GM18861 (cell line): Measurements from ENCODE around the gene SYNRG.

Source experiments
- ATAC-seq: cut with Tn5 transposase; IDR thresholded peaks from one replicate; pipeline ENCODE4 v1.9.1; 2021; ENCODE audit not compliant: unreplicated experiment

SYNRG gene

DNA sequence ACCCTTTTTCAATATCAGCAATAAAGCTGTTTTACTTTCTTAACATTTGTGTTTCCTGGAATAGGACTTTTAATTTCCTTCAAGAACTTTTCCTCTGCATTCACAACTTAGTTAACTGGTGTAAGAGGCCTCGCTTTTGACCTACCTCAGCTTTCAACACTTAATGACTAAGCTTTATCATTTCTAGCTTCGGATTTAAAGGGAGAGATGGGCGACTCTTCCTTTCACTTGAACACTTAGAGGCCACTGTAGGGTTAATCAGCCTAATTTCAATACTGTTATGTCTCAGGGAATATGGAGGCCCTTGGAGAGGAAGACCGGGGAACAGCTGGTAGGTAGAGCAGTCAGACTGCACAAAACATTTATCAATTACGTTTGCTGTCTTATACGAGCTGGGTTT, 4.7 kb downstream of the SYNRG start:
- ATAC-seq = no peak

DNA sequence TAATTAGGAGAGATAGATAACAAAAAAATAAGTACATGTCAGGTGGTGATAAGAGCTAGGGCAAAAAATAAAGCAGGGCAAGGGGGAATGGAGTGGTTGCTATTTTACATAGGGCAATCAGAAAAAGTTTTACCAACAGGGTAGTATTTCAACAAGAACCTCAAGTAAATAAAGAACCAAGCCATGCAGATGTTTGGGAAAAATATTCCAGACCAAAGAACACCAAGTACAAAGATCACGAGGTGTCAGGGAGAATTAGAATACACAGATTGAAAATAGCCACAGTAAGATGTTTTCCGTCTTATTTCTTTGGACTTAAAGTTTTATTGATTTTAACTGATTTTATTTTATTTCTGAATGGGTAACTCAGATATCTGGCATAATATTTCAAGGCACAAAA, 11.1 kb downstream of the SYNRG start:
- ATAC-seq = no peak

DNA sequence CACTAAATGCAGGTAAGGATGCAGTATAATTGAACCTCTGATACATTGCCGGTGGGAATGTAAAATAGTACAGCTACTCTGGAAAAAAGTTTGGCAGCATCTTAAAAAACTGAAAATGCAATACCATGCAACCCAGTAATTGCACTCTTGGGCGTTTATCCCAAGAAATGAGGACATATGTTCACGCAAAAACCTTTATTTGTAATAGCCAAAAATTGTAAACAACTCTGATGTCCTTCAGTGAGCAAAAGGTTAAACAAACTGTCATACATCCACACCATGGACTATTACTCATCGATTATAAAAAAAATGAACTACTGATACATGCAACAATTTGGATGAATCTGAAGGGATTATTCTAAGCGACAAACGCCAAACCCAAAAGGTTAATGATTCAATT, 16.9 kb downstream of the SYNRG start:
- ATAC-seq = no peak

DNA sequence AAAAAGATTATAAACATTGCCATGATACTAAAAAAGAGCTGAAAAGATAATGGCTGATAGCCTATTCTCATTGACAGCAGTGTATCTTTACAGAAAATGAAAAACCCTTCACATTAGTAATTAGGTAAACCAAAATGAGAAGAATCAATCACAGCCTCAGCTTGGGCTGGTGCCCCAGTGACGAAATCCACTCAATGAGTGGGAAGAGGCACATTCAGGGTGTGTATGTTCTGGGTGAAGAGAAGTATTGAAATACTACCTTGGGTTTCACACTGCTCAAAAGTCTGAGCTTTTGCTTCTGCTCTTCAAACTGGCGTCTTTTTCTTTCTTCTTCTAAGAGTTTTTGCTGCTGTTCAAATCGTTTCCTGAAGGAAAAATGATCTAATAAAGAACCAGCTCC, 24.2 kb downstream of the SYNRG start:
- ATAC-seq = no peak

DNA sequence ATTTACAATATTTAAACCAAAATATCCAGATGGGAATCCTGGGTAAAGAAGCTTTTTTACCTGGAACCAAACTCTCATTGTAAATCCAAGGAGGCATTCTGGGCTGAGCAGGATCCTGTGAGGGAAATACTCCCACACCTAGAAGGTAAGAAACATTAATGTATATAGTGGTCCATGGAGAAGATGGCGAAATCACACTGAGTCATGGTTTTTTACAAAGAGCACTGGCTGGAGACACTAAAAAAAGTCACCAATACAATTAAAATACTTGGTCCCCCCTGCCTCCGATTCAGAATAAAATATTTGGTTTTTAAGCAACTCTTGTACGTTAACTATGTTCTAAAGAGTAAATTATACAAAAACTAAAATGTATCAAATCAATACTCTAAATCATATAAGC, 32.9 kb downstream of the SYNRG start:
- ATAC-seq = no peak

DNA sequence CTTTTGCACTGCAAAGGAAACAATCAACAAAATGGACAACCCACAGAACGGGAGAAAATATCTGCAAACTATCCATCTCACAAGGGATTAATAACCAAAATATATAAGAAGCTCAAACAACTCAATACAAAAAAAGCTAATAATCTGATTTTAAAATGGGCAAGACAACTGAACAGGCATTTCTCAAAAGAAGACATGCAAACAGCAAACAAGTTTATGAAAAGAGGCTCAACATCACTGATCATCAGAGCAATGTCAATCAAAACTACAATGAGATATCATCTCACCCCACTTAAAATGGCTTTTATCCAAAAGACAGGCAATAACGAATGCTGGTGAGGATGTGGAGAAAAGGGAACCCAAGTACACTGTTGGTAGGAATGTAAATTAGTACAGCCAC, 34.8 kb downstream of the SYNRG start:
- no peak for ATAC-seq

DNA sequence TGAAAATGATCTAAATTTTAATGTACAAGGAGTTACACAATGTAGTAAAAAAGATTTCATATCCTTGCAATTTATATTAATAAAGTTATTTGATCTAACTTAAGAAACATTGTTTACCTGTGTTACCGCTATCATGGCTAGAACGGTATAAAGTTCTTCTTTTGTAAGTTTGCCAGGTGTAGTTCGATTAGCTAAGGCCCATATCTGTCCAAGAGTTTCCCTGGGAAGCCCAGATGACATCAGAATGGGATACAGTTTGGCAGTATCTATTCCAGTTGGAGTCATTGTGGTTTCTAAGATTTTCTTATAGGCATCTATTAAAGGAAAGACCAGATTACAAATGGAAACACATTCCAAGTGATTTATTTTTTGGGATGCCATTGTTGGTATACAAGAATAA, 37.5 kb downstream of the SYNRG start:
- no peak for ATAC-seq

DNA sequence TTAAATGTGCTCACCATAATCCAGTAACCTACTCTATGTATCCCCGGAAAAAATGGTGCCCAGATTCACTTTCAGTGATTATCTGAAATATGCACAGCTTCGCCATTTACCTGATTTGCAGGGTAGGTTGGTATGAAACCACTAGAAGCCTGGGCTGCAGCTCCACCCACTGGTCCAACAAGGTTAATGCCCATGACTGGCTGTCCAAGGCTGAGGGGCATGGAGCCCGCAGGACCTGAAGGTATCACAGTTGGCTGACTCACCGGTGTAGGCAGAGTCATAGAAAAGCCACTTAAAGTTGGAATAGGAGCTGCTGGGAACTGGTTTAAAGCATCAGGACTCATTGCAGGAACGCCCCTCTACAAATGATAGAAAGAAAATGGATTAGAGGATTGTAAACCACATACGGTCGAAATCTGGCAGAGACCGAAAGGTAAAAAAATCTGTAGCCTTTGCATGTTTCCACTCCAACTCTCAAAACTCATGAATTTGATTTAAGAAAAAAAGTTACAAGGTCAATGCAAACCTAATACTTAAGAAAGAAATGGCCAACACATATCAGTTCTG, 38.6 kb downstream of the SYNRG start:
- no peak for ATAC-seq

DNA sequence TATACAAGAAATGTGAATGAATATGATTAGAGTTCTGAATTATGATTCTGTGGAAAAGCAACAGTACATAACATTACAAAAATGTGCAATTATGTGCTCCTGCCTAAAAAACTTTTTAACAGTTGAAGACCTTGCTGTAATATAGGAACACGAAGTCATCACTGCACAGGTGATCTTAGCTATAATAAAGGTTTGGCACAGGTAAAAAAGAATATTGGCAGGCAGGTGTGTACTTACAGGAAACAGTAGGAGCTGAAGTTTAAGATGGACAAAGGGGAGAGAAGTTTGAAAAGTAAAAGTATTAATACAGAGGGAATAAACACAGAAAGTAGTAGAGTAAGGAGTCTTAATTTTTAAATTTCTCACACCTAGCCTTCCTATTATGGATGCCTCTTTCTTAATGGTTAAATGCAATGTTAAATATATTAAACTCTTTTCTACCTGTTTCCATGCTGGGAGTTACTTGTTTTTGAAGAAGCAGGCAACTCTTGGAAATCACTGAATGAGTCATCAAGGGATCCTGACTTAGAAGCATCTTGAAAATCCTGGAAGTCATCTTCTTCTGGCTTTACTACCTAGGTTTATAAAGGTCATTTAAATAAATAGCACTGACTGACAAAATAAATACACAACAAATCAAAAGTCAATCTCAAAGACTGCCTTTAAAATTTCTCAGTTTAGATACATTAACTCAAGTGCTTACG, 40.7 kb downstream of the SYNRG start:
- no peak for ATAC-seq

DNA sequence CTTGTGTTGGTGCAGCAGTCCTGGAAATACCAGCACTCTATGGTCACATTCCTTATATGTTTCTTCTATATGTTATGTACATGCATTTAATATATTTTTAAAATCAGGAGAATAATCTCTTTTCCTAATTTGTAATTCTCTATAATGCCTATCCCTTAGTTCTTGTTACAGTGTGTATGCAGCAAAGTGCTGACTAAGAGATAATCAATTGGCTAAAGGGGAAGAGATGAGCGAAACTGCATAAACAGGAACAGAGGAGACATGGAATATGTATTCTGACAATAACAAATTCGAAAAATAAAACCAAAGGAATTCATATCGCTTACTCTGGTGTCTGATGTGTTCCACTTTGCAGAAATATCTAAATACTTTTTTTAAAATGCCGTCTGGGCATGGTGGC, 41.7 kb downstream of the SYNRG start:
- ATAC-seq = no peak

DNA sequence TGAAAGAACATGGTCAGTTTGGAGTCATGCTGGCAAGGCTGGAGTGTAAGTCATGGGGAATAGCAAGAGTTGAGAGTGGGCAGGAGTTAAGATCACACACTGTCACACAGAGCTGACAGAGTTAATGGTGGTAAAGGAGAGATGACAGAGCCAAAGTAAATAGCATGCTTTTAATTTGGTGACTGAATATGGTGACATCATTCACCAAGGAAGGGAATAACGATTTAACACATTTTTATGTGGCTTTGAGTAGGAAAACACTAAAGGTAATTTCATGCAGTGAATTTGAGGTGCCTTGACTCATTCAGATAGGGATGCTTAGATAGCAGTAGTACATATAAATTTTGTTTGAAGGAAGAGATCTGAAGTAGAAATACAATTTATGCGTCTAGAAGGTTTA, 42.1 kb downstream of the SYNRG start:
- no peak for ATAC-seq

DNA sequence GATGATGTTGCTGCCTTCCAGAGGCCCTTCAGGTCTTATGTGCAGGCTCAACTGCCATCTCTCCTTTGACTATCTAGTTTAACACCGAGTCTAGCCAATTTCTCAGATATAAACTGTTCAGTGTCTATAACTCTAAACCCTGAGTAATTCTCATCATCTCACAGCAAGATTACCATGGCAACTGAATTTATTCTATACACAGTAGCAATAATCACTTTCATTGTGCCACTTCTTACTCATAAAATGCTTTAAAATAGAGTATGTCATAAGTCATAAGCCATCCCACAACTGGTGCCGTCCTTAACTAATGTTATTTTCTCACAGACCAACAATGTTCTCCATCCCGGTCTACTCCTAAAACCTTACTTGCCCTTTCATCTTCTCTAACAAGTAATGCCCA, 45.0 kb downstream of the SYNRG start:
- ATAC-seq = no peak

DNA sequence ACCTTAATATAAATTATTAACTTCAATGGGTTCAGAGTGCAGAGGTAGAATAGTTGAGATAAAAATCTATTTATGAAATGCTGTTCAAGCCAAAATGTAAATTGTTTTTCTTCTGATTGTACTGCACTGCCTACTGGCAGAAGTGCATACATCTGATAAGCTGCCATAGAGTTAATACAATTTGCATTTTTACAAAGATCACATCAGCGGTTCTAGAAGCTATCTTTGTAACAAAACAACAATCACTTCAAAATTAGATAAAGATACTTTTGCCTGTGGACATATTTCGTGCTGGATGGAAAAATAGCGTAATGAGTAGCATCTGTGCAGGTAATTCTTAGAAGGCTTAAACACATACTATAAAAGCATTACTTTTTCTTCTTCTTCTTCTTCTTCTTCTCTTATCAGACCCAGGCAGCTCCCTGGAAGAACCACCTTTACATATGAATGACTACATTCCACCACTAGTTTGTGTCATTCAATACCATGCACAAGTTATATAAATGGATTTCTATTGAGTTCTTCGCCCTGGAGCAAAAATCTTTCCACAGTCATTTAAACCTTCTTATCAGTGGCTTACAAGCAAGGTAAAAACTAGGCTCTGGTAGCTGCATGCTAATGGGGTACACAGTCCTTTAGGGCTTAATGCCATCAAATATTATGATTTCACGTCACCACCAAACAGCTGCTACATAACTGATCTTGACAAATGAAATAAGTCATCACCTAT, 47.0 kb downstream of the SYNRG start:
- no peak for ATAC-seq

DNA sequence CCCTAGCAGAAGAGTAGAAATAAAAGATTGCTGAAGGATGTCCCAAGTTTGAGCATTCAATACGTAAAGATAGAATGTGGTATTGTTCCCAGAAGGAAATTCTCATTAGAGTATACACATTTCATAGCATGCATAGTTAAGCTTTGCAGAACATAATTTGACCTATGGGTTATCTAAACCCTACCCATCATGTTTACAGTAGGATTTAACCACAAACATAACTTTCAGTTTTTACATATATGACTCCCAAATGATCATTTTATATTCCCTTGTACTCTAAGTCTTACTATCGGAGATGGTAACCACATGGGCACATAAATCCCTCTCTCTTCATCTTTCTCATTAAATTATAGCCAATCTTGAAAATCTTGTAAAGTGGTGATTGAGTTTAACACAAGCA, 50.9 kb downstream of the SYNRG start:
- no peak for ATAC-seq

DNA sequence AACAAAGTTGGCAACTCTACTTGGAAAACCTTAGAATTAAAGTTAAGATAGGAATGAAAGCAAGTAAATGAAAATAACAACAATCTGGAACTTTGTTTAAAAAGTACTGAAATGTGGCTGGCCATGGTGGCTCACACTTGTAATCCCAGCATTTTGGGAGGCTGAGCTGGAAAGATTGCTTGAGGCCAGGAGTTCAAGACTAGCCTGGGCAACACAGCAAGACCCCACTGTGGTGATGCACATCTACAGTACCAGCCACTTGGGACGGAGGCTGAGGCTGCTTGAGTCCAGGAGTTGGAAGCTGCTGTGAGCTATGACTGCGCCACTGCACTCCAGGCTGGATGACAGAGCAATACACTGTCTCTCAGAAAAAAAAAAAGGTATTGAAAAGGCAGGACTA, 51.7 kb downstream of the SYNRG start:
- ATAC-seq = no peak

DNA sequence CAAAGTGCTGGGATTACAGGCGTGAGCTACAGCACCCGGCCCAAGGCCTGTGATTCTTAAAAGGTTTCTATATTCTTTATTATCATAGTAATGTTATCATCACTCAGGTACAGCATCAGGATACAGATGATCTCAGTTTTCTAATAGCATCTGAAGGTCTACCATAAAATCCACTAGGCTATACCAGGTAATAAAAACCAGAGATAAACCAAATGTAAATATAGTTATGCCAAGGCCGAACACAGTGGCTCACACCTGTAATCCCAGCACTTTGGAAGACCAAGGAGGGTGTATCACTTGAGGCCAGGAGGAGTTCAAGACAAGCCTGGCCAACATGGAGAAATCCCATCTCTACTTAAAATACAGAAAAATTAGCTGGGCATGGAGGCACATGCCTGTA, 53.8 kb downstream of the SYNRG start:
- ATAC-seq = no peak

DNA sequence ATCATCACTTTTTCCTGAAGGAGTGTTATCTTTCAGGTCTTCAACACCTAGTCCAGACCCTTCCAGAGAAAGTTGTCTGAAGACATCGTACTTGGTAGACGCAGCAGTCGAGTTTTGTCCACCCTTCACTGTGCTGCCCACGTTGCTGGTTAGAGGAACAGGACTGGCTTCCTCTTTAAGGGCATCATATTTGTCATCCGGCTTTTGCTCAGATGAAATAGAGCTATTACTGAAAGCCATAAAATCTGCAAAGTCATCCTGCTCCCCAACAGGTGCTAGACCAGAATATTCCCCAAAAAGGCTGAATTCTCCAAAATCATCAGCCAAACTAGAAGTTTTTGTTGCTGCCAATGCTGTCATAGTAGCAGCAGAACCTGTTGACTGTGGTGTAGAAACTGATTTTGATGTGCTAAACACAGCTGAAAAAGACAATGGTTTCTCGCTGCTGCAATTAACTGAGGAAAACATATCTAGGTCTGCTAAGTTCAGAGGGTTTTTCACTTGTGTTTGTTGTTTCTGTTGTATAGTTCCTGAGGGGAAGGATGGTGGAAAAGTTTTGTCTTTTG, 55.7 kb downstream of the SYNRG start:
- ATAC-seq = no peak

DNA sequence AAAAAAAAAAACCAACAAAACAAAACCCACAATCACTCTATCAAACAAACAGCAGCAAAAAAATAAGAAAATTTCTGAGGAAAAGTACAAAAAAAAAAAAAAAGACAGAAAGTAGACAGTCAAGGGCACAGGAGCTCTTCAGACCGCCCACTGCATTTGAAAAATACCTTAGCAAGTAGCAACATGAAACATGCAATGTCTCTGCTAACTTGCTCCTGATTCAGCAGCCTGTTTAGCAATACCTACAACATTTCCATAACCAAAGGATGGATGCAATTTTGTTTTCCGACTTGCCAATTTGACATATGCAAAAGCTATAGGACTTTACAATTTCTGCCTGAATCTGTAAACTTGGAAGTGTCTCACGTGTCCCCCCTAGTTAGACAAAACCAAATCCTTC, 57.4 kb downstream of the SYNRG start:
- ATAC-seq = no peak

DNA sequence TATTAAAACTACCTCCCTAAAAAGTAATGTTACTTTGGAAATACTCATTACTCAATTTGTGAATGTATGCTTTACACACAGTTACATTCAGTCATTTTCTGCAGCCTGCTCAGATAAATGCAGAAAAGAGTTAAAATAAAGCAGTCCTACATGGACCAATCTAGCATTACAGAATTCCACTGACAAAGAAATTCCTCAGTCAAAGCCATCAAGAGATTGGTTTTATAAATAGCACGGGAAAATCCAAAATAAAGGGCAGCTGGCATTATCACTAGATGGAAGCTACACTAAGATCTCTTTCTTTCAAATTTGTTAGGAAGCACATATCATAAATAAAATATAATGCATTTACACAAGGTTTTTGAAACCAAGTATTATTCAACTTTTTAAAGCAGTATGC, 61.2 kb downstream of the SYNRG start:
- ATAC-seq = no peak

DNA sequence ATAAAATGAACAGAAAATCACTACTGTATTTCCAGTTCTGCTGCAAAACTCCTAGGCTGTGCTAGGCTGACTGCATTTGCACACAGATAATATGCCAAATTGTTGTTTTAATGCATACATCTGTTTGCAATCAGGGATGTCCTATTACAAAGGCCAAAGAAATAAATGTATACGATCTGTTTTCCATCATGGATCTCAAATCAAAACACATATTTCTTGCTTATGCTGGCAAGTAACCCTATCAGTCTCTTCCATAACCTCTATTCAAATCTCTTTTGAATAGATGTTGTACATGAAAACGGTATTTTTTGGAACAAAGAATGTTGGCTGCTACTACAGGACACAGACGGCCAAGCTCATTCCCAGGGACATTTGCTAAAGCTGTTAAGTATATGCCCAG, 62.9 kb downstream of the SYNRG start:
- ATAC-seq = no peak

DNA sequence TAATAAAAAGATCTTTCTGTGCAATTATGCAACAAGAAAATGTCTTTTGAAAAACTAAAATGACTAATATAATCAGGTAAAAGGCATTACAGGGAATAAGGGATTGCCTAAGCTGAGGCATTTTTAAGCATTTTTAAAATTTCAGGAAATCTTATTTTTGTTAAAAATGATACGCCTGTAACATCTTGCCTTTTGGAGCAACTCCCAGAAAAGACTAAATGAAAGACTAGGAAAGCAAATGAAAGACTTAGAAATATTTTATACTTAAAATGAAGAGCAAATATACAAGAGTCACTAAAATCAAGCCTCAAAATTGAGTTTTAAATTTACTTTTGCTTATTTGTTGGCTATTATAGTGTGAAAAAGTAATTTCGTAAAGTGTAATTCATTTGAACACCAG, 63.7 kb downstream of the SYNRG start:
- ATAC-seq = no peak

DNA sequence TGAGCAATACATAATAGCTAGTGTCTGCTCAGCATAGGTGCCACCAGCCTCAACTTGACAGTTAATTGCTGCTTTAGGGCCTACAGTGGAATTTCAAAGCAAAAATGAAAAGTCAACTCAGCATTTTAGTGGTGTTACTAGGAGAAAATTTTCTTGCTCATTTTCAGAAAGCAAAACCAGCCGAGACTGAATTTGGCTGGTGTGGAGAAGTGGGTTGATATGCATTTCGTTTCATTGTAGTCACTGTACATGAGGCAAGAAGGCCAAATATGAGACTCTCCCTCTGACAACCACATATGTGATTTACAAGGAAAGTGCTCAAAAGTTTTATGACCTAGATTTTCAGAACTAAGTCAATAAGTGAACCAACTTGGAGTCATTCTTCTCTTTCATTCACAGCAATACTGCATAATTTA, 65.6 kb downstream of the SYNRG start:
- ATAC-seq = no peak
